Adrenal gland (tissue), 12 donors: ENCODE results near the gene HSPA9. TPM values are rescaled to one million over a fixed set of nuclear protein-coding genes. Genes with fewer than 3 reads are reported as not detected.

Experiments used
- DNase-seq, 7 donors: peaks; one replicate each; pipeline ENCODE4 v3.0.0-alpha.2; 2019 to 2020
- H3K27ac ChIP-seq, 5 donors: fragments of 200-600 bp; sonication (generic) in 4 of 5; 1 replicate in 3 of 5; 2 replicates in 2 of 5; pipeline versions ENCODE4 v1.5.1 to v1.8.0; 2016 to 2020; ENCODE audit warnings: mild to moderate bottlenecking in 1 of 5
- H3K27me3 ChIP-seq: fragments of 200-600 bp; 2 replicates; pipeline ENCODE4 v1.8.0; 2021
- H3K36me3 ChIP-seq, 2 donors: fragments of 200-600 bp; replicated peaks in 1 of 2; 1 replicate in 1 of 2; 2 replicates in 1 of 2; pipeline versions ENCODE4 v1.5.1 to v1.8.0; 2018 to 2022
- H3K4me1 ChIP-seq, 2 donors: fragments of 200-600 bp; replicated peaks in 1 of 2; 1 replicate in 1 of 2; 2 replicates in 1 of 2; pipeline versions ENCODE4 v1.5.1 to v1.8.0; 2018 to 2021
- H3K4me3 ChIP-seq, 4 donors: fragments of 200-600 bp; sonication (generic) in 3 of 4; one replicate each; pipeline ENCODE4 v1.5.1; 2016 to 2018
- H3K9me3 ChIP-seq, 3 donors: fragments of 200-600 bp; sonication (generic) in 1 of 3; replicated peaks in 1 of 3; 1 replicate in 2 of 3; 2 replicates in 1 of 3; pipeline versions ENCODE4 v1.5.1 to v1.8.0; 2016 to 2021
- POLR2A ChIP-seq, 2 donors: fragments of 450-650 bp; IDR thresholded peaks; one replicate each; pipeline ENCODE4 v1.6.1; 2017; ENCODE audit warnings: antibody characterized with exemption in 2 of 2, mild to moderate bottlenecking in 2 of 2, moderate library complexity in 1 of 2
- WGBS, 4 donors: extraction: QIAGEN DNeasy Blood & Tissue Kit in 2 of 4; methylation state at CpG; one replicate each; pipeline versions ENCODE4 v1.1.5 to v1.1.7; 2013 to 2017; 5-methylcytosine and 5-hydroxymethylcytosine counted together
- intact Hi-C, 2 donors: fragments of 100-400 bp; cut with DNase I; formaldehyde crosslinking; loops; one replicate each; pipeline versions ENCODE4 v1.14.1 to v1.15.0; 2022 to 2023
- polyA plus RNA-seq, 3 donors: library from polyadenylated mRNA; stranded (reverse); fragments of 200-250 nt in 2 of 3; fragments of 350-450 nt in 1 of 3; fragmentation: Illumina TruSeq in 1 of 3; extraction: RNeasy Lipid Tissue Mini Kit (QIAGEN cat#74804) in 1 of 3; gene quantifications; one replicate each; pipeline ENCODE4 v1.2.3, GENCODE V29; 2013 to 2014
- total RNA-seq, 9 donors: library from RNA; depleted of rRNA in 4 of 9; stranded (reverse); fragments of >200 nt in 4 of 9; fragments of 120-200 nt in 1 of 9; fragmentation: NEBNext Ultra II Directional in 1 of 9; extraction: Animal tissue kit (Norgen Biotek cat#: 25700) in 1 of 9; gene quantifications; one replicate each; pipeline versions ENCODE4 v1.1.0 to v1.2.4, GENCODE V29; 2013 to 2023
- TF ChIP-seq, protein P1 (sequence below), 6 experiments: fragments of 450-650 bp in 4 of 6; fragments of 200-600 bp in 2 of 6; sonication (generic) in 1 of 6; IDR thresholded peaks; 1 replicate in 5 of 6; 2 replicates in 1 of 6; pipeline versions ENCODE4 v1.5.1 to v1.8.0; 2016 to 2021; ENCODE audit warnings: antibody characterized with exemption in 6 of 6, mild to moderate bottlenecking in 2 of 6, moderate library complexity in 1 of 6
- donor health status: healthy with polysubstance abuse.
- donor health status: Bipolar disorder and iron deficiency.
- donor health status: DM: yes; HTN: yes; CAD: no.
- donor health status: DM: no; HTN: no; CAD: no.
- donor health status: DM: no; HTN: no; CAD: no.
- donor health status: DM: yes; HTN: yes; CAD: no.

The HSPA9 gene
- total and polyA plus RNA-seq, 12 donors: 92.3 to 1,206 (median 501) TPM

DNA sequence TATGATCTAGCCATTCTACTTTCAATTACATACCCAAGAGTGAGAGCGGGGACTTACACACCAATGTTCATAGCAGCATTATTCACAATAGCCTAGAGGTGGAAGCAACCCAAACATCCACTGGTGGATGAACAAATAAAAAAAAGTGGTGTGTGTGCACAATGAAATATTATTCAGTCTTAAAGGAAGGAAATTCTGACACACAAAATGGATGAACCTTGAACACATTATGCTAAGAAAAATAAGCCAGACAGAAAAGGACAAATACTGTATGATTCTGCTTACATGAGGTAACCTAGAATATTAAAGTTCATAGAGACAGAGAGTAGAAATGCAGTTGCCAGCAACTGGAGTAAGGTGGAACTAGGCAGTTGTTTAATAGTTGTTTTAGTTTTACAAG lies 54.2 kb downstream of the HSPA9 start:
- H3K4me3 ChIP-seq: no peak overlapping the region
- H3K4me1 ChIP-seq: peaks cover 0 to 11% of the 10 kb centered on the region in 2 donors
- intact Hi-C loops: no loop called here
- WGBS, 4 donors: 91 to 100% (median 97%) methylated on average over 1 of the region's 1 CpG
- no peak overlapping the region for H3K27ac ChIP-seq
- H3K27me3 ChIP-seq: no peaks in the 10 kb centered on the region
- no peaks in the 10 kb centered on the region for H3K9me3 ChIP-seq
- no peak for TF ChIP-seq POLR2A (IDR thresholded peaks at IDR 0.05)
- TF ChIP-seq, protein P1, sequence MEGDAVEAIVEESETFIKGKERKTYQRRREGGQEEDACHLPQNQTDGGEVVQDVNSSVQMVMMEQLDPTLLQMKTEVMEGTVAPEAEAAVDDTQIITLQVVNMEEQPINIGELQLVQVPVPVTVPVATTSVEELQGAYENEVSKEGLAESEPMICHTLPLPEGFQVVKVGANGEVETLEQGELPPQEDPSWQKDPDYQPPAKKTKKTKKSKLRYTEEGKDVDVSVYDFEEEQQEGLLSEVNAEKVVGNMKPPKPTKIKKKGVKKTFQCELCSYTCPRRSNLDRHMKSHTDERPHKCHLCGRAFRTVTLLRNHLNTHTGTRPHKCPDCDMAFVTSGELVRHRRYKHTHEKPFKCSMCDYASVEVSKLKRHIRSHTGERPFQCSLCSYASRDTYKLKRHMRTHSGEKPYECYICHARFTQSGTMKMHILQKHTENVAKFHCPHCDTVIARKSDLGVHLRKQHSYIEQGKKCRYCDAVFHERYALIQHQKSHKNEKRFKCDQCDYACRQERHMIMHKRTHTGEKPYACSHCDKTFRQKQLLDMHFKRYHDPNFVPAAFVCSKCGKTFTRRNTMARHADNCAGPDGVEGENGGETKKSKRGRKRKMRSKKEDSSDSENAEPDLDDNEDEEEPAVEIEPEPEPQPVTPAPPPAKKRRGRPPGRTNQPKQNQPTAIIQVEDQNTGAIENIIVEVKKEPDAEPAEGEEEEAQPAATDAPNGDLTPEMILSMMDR (IDR thresholded peaks at IDR 0.05): no peak
- peaks cover 0 to 26% of the 10 kb centered on the region in 2 donors for H3K36me3 ChIP-seq
- no peak for DNase-seq

DNA sequence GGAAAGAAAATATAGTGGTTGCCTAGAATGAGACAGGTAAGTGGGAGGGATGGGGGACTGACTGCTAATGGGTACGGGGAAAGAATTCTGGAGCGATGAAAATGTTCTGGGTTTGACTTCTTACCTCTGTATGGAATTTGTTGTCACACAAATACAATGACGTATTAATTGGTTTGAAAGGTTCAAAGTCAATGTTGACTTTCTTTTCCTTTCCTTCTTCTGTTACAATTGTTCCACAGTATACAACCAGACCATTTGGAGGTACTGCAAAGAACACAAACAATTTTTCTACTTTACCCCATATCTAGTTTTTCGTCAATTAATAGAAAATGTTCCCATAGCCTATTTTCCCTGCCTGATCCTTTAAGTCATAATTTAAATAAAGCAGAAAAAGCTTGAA lies 57.8 kb downstream of the HSPA9 start:
- Histone ChIP-seq H3K4me1 (peaks cover 0 to 11% of the 10 kb centered on the region in 2 donors), H3K27ac (no peak overlapping the region), H3K9me3 (no peaks in the 10 kb centered on the region), H3K4me3 (no peak overlapping the region), H3K27me3 (no peaks in the 10 kb centered on the region), H3K36me3 (peaks cover 0 to 61% of the 10 kb centered on the region in 2 donors)
- WGBS, 4 donors: 93 to 97% (median 95%) methylated on average over 4 of the region's 4 CpGs
- no peak for DNase-seq
- TF ChIP-seq POLR2A (IDR thresholded peaks at IDR 0.05): no peak
- TF ChIP-seq, protein P1 (IDR thresholded peaks at IDR 0.05): no peak
- intact Hi-C loops: no loop called here

DNA sequence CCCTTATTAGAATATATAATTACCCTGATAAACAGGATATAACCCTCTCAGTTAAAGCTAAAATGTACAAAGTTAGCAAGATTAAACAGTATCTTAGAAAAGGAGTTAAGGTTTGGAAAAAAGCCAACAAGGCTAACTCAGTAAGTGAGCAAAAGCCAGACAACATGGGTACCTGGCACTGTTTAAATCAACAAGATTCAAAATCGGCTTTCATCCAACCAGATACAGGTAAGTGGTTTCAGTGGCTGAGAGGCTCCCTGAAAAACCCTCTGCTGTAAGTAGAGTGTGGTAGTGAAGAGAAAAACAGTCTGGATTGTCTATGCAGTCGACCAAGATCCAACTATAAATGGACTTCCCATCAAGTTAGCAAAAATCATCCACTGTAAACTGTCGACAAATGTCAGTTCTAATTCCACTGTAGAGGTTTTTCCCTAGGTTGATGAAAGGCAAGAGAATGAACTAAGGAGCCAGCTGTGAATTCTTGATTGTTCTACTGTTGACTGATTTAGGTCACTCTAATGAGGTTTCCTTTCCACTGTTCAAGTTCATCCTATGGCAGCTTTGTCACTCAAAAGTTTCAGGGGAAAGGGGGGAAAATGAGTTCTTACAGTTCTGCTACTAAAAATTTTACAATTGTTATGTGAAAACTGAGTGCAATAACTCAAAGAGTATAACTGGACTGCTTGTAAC lies 59.5 kb downstream of the HSPA9 start:
- TF ChIP-seq, protein P1 (IDR thresholded peaks at IDR 0.05): no peak
- no peak for TF ChIP-seq POLR2A (IDR thresholded peaks at IDR 0.05)
- peaks cover 0 to 68% of the 10 kb centered on the region in 2 donors for H3K36me3 ChIP-seq
- 86 to 93% (median 91%) methylated on average over 3 of the region's 3 CpGs for WGBS, 4 donors

DNA sequence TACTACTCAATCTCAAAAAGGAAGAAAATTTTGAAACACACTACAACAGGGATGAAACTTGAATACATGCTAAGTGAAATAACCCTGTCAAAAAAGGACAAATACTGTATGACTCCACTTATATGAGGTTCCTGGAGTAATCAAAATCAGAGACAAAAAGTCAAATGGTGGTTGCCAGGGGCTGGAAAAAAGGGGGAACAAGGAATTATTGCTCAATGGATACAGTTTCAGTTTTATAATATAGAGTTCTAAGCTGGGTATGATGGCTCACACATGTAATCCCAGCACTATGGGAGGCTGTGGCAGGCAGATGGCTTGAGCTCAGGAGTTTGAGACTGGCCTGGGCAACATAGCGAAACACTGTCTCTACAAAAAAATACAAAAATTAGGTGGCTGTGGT lies 61.2 kb downstream of the HSPA9 start:
- 88 to 100% (median 93%) methylated on average over 1 of the region's 1 CpG for WGBS, 4 donors
- Histone ChIP-seq H3K27ac (no peak overlapping the region), H3K27me3 (no peaks in the 10 kb centered on the region), H3K9me3 (no peaks in the 10 kb centered on the region), H3K4me1 (no peaks in the 10 kb centered on the region), H3K4me3 (no peak overlapping the region), H3K36me3 (peaks cover 0 to 83% of the 10 kb centered on the region in 2 donors)
- DNase-seq: no peak
- TF ChIP-seq, protein P1 (IDR thresholded peaks at IDR 0.05): no peak
- TF ChIP-seq POLR2A (IDR thresholded peaks at IDR 0.05): no peak
- intact Hi-C loops: no loop called here

More for the DNA sequence above, 59.5 kb downstream of the HSPA9 start:
- Histone ChIP-seq H3K4me3 (no peak overlapping the region), H3K27ac (no peak overlapping the region), H3K4me1 (peaks cover 0 to 4% of the 10 kb centered on the region in 2 donors), H3K27me3 (no peaks in the 10 kb centered on the region), H3K9me3 (no peaks in the 10 kb centered on the region)
- intact Hi-C loops: no loop called here
- no peak for DNase-seq
